H1 (cell line): ENCODE results near the gene CTBP2. TPM values are rescaled to one million over a fixed set of nuclear protein-coding genes. Genes with fewer than 3 reads are reported as not detected.
A peak's percentile ranks its signal among the peaks of the same experiment; 100 is the strongest.

Experiments used
- CTCF ChIA-PET: fragments of 300-600 bp; sonication (Branson Sonifier 250); formaldehyde crosslinking; loops from one replicate; lab custom pipeline; 2021; ENCODE audit not compliant: partially characterized antibody; lab: Charles Lee
- POLR2A ChIA-PET: fragments of 300-600 bp; sonication (Branson Sonifier 250); formaldehyde crosslinking; loops from one replicate; lab custom pipeline; 2021; ENCODE audit warnings: inconsistent platforms; ENCODE audit not compliant: partially characterized antibody; lab: Charles Lee
- DNase-seq, 2 experiments: peaks; one replicate each; pipeline versions ENCODE4 v3.0.0 to v3.0.0-alpha.2; 2010 to 2022; ENCODE audit warnings: low spot score in 2 of 2, low read depth in 1 of 2, mixed read lengths in 1 of 2
- FAIRE-seq: peaks from 2 replicates; lab custom pipeline; 2011; peaks lifted over from hg19 to GRCh38; lab: Jason Lieb, UNC
- H2AFZ ChIP-seq: 2 replicates; pipeline ENCODE4 v1.8.1; 2012; ENCODE audit warnings: low read length, inconsistent platforms
- H2AK5ac ChIP-seq: 2 replicates; pipeline ENCODE4 v1.6.1; 2013; ENCODE audit warnings: low read depth, low read length
- H2BK120ac ChIP-seq: replicated peaks from 2 replicates; pipeline ENCODE3; 2013; ENCODE audit warnings: low read depth, low read length, inconsistent platforms
- H2BK12ac ChIP-seq: 2 replicates; pipeline ENCODE4 v1.6.1; 2013; ENCODE audit warnings: low read depth, low read length
- H2BK15ac ChIP-seq: 2 replicates; pipeline ENCODE4 v1.6.1; 2013; ENCODE audit warnings: low read length
- H2BK20ac ChIP-seq: 2 replicates; pipeline ENCODE4 v1.6.1; 2013; ENCODE audit warnings: low read length
- H2BK5ac ChIP-seq: 2 replicates; pipeline ENCODE4 v1.6.1; 2013; ENCODE audit warnings: low read depth, low read length
- H3K14ac ChIP-seq: 2 replicates; pipeline ENCODE4 v1.6.1; 2013; ENCODE audit warnings: inconsistent platforms; ENCODE audit not compliant: insufficient read length
- H3K18ac ChIP-seq: 2 replicates; pipeline ENCODE4 v1.6.1; 2013; ENCODE audit warnings: low read length; ENCODE audit errors: extremely low read depth
- H3K23ac ChIP-seq: 2 replicates; pipeline ENCODE4 v1.6.1; 2013; ENCODE audit warnings: inconsistent platforms; ENCODE audit not compliant: insufficient read length
- H3K23me2 ChIP-seq: 2 replicates; pipeline ENCODE4 v1.6.1; 2013; ENCODE audit warnings: low read depth, low read length
- H3K27ac ChIP-seq: 2 replicates; pipeline ENCODE4 v1.6.1; 2011; ENCODE audit warnings: low read depth, low read length, inconsistent platforms
- H3K27me3 ChIP-seq, 4 experiments: replicated peaks in 1 of 4; 1 replicate in 1 of 4; 2 replicates in 3 of 4; pipeline versions ENCODE4 v1.6.1 to v1.8.1; 2011 to 2013; ENCODE audit warnings: low read length in 3 of 4, mild to moderate bottlenecking in 3 of 4, inconsistent platforms in 2 of 4, mixed read lengths in 2 of 4, moderate library complexity in 1 of 4; ENCODE audit not compliant: control insufficient read depth in 3 of 4, insufficient read depth in 3 of 4; ENCODE audit errors: extremely low read depth in 1 of 4
- H3K36me3 ChIP-seq, 4 experiments: 2 replicates each; pipeline versions ENCODE4 v1.6.1 to v1.8.1; 2011 to 2013; ENCODE audit warnings: mild to moderate bottlenecking in 4 of 4, low read length in 3 of 4, moderate library complexity in 2 of 4, control low read depth in 1 of 4, inconsistent platforms in 1 of 4; ENCODE audit not compliant: insufficient read depth in 4 of 4, control insufficient read depth in 2 of 4
- H3K4ac ChIP-seq: replicated peaks from 2 replicates; pipeline ENCODE3; 2013; ENCODE audit warnings: low read length, low read depth, mixed read lengths, inconsistent platforms; ENCODE audit not compliant: insufficient read length
- H3K4me1 ChIP-seq, 4 experiments: replicated peaks in 1 of 4; 1 replicate in 1 of 4; 2 replicates in 3 of 4; pipeline versions ENCODE4 v1.6.1 to v1.8.1; 2011 to 2013; ENCODE audit warnings: low read length in 3 of 4, inconsistent platforms in 2 of 4, mixed read lengths in 1 of 4; ENCODE audit not compliant: insufficient read depth in 4 of 4, control insufficient read depth in 3 of 4
- H3K4me2 ChIP-seq, 2 experiments: 2 replicates each; pipeline versions ENCODE4 v1.6.1 to v1.8.1; 2011 to 2013; ENCODE audit warnings: low read depth in 2 of 2, low read length in 2 of 2, control low read depth in 1 of 2, inconsistent platforms in 1 of 2, mild to moderate bottlenecking in 1 of 2; ENCODE audit not compliant: insufficient read depth in 1 of 2
- H3K4me3 ChIP-seq, 4 experiments: fragments of 200-600, 300-600 bp in 1 of 4; sonication (generic), shearing (Covaris generic), sonication (Bioruptor Twin) in 1 of 4; 2 replicates each; pipeline versions ENCODE4 v1.5.1 to v1.8.1; 2011 to 2016; ENCODE audit warnings: low read length in 4 of 4, low read depth in 3 of 4, control low read depth in 2 of 4, inconsistent platforms in 2 of 4, mild to moderate bottlenecking in 2 of 4, mixed read lengths in 1 of 4, moderate library complexity in 1 of 4; ENCODE audit not compliant: insufficient read depth in 2 of 4; ENCODE audit errors: extremely low read depth in 1 of 4
- H3K56ac ChIP-seq: replicated peaks from 2 replicates; pipeline ENCODE3; 2013; ENCODE audit warnings: low read depth, mild to moderate bottlenecking, mixed read lengths, low read length, inconsistent platforms; ENCODE audit not compliant: insufficient read length
- H3K79me1 ChIP-seq: 2 replicates; pipeline ENCODE4 v1.6.1; 2013; ENCODE audit warnings: low read depth, low read length, control low read depth
- H3K79me2 ChIP-seq, 2 experiments: 2 replicates each; pipeline versions ENCODE4 v1.6.1 to v1.8.1; 2012 to 2013; ENCODE audit warnings: low read length in 2 of 2, mild to moderate bottlenecking in 2 of 2, inconsistent platforms in 1 of 2; ENCODE audit not compliant: insufficient read depth in 2 of 2, control insufficient read depth in 1 of 2
- H3K9ac ChIP-seq, 4 experiments: replicated peaks in 1 of 4; 1 replicate in 1 of 4; 2 replicates in 3 of 4; pipeline versions ENCODE4 v1.6.1 to v1.8.1; 2011 to 2013; ENCODE audit warnings: low read depth in 3 of 4, low read length in 3 of 4, control low read depth in 2 of 4, mild to moderate bottlenecking in 2 of 4, moderate library complexity in 2 of 4, inconsistent platforms in 1 of 4; ENCODE audit errors: extremely low read depth in 1 of 4
- H3K9me3 ChIP-seq, 2 experiments: 2 replicates each; pipeline versions ENCODE4 v1.6.1 to v1.8.1; 2012 to 2013; ENCODE audit warnings: mild to moderate bottlenecking in 2 of 2, moderate library complexity in 2 of 2, control low read depth in 1 of 2, inconsistent platforms in 1 of 2, low read depth in 1 of 2, low read length in 1 of 2, mixed read lengths in 1 of 2; ENCODE audit not compliant: insufficient read depth in 2 of 2
- H4K20me1 ChIP-seq, 2 experiments: replicated peaks in 1 of 2; 2 replicates each; pipeline versions ENCODE3 to v1.8.1; 2011 to 2013; ENCODE audit warnings: inconsistent platforms in 2 of 2, low read length in 2 of 2, mild to moderate bottlenecking in 1 of 2; ENCODE audit not compliant: insufficient read depth in 2 of 2, control insufficient read depth in 1 of 2
- H4K5ac ChIP-seq: 2 replicates; pipeline ENCODE4 v1.6.1; 2013; ENCODE audit warnings: low read length, low read depth, mixed read lengths, inconsistent platforms; ENCODE audit not compliant: insufficient read length
- H4K8ac ChIP-seq: 2 replicates; pipeline ENCODE4 v1.8.0; 2013; ENCODE audit warnings: mild to moderate bottlenecking, moderate library complexity, low read length, inconsistent platforms; ENCODE audit not compliant: insufficient read depth; ENCODE audit errors: extremely low read depth
- H4K91ac ChIP-seq: replicated peaks from 2 replicates; pipeline ENCODE3; 2013; ENCODE audit warnings: low read length, mixed read lengths, inconsistent platforms; ENCODE audit not compliant: insufficient read length
- SUZ12 ChIP-seq: fragments of 200-600 bp; sonication (generic); IDR thresholded peaks from 2 replicates; pipeline ENCODE4 v1.6.1; 2012; ENCODE audit warnings: mild to moderate bottlenecking, inconsistent platforms, low read length, moderate library complexity, mixed read lengths
- WGBS, 2 experiments: shearing (Covaris generic) in 1 of 2; methylation state at CpG; one replicate each; pipeline versions ENCODE4 v1.1.6 to v1.1.7; 2013 to 2015; ENCODE audit warnings: low lambda C conversion rate in 2 of 2, mixed read lengths in 2 of 2, inconsistent platforms in 1 of 2, low coverage in 1 of 2, missing lambda C conversion rate in 1 of 2; ENCODE audit not compliant: insufficient replicate concordance in 2 of 2, insufficient coverage in 1 of 2, insufficient read length in 1 of 2; ENCODE audit errors: extremely low coverage in 1 of 2, missing lambda C conversion rate in 1 of 2; 5-methylcytosine and 5-hydroxymethylcytosine counted together
- polyA plus RNA-seq, 7 experiments: library from polyadenylated mRNA; depleted of rRNA in 3 of 7; stranded (reverse) in 5 of 7; unstranded in 2 of 7; fragments of >200 nt in 5 of 7; fragments of 200-250 nt in 2 of 7; gene quantifications; 1 replicate in 5 of 7; 2 replicates in 1 of 7; 4 replicates in 1 of 7; pipeline versions ENCODE4 v1.2.1 to v1.2.3, GENCODE V29; 2011 to 2013; ENCODE audit warnings: missing spikeins in 2 of 7, mixed read lengths in 2 of 7
- total RNA-seq: library from RNA; stranded (reverse); fragmentation: NEBNext Ultra II Directional; extraction: Animal tissue kit (Norgen Biotek cat#: 25700); gene quantifications from 2 replicates; pipeline ENCODE4 v1.2.1, GENCODE V29; 2021

CTBP2 gene
- total and polyA plus RNA-seq, 2 of the 8 experiments (the other 6 are each of a cell fraction or from before 2014, with no cell fraction given) = 208 to 221 TPM

DNA sequence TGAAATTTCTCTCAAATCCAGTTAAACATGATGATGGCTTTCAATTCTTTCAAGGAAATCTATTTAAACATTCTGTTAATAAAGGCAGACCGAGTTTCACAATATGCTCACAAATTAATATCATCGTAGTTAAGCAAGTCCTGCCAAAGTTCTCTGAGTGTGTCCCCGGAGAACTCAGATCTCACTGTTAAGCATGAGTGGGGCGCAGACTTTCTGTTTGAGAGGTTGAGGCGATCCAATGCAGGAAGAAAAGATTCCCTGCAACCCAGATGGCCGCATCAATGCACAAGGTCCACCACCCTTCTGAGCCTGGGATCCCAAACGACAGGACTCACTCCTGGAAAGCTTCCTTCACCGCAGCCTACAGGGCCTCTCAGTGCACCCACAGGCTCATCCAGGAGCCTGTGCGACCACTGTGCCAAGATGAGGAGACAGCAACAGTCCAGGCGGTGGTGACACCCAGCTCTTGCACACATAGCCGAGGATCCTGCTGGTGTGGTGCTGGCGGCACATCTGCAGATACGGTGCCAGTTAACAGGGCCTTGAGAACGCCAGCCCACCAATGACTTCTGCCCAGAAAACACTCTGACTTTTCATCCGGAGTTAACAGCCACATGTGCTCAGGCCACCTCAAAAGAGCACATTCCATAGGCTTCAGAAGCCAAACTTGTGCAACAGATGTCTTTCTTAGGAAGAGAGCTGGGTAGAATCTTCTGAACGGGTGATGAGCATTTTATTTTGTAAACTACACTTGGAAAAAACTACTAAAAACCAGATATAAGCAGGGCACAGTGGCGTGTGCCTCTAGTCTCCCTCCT is 116.3 kb downstream of the CTBP2 start:
- Histone ChIP-seq H3K36me3 (peaks cover 0 to 9% (median 0%) of the 10 kb centered on the region in 4 experiments; a peak in 1 of 8 replicates), H2BK15ac (no peak overlapping the region), H3K9ac (no peak overlapping the region), H3K56ac (no peak overlapping the region), H4K91ac (no peak overlapping the region), H4K5ac (no peak overlapping the region), H3K23me2 (no peaks in the 10 kb centered on the region; the same call in 1 of the 2 replicates), H2AK5ac (no peak overlapping the region), H3K27me3 (no peaks in the 10 kb centered on the region), H3K9me3 (no peaks in the 10 kb centered on the region), H4K8ac (no peak overlapping the region), H2BK5ac (peak overlapping the region; percentile 46), H3K4me2 (no peak overlapping the region), H3K79me2 (peaks cover 13 to 96% of the 10 kb centered on the region in 2 experiments), H3K4ac (no peak overlapping the region), H3K4me1 (peaks cover 10 to 28% (median 19%) of the 10 kb centered on the region in 4 experiments), H3K4me3 (no peak overlapping the region), H3K14ac (no peak overlapping the region), H4K20me1 (peaks cover 28 to 39% of the 10 kb centered on the region in 2 experiments), H3K79me1 (peaks cover 25% of the 10 kb centered on the region), H2BK20ac (no peak overlapping the region; the same call in 1 of the 2 replicates), H3K18ac (no peak overlapping the region), H3K27ac (no peak overlapping the region), H3K23ac (no peak overlapping the region), H2BK120ac (no peak overlapping the region), H2AFZ (no peak overlapping the region), H2BK12ac (no peak overlapping the region)
- 91% methylated on average over 17 of the region's 17 CpGs; no CpG with 5 or more reads in 1 of the 2 experiments for WGBS, 2 experiments
- DNase-seq (no peak), FAIRE-seq (no peak)
- ChIA-PET POLR2A (interaction anchor here (1.5 to 2.0 kb wide), 2 partner anchors 8 to 10 kb away, joined by 4 to 10 read pairs; no protein-coding TSS in a partner anchor), CTCF (interaction anchor here (0.6 to 2.9 kb wide), 7 partner anchors 8 to 294 kb away, joined by 3 to 23 read pairs (median 4); no protein-coding TSS in a partner anchor)
- TF ChIP-seq SUZ12 = no peak
